Right hindlimb (tissue), 1 donor: Measurements from ENCODE around the gene GRIP2.
A peak's percentile ranks its signal among the peaks of the same experiment; 100 is the strongest.

ENCODE experiments used
- DNase-seq: peaks from one replicate; pipeline ENCODE4 v3.0.0-alpha.2; 2018

GRIP2 gene

DNA sequence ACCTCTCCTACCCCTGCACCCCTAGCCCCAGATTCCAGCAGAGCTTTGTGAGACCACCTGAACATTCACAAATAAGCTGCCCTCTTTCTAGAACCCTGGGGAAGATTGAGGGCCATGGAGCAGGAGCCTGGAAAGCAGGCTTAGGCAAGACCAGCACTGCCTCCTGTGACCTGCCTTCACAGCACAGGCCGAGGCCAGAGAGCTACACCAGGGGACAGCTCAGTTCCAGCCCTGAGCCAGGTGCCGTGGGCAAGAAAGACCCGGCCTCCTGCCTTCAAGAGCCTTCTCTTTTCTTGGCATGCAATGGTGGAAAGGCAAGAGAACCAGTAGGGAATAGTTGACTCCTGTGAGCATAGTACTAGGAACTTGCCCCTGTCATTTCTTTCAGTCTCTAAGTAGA is 89.6 kb downstream of the GRIP2 start:
- no peak for DNase-seq

DNA sequence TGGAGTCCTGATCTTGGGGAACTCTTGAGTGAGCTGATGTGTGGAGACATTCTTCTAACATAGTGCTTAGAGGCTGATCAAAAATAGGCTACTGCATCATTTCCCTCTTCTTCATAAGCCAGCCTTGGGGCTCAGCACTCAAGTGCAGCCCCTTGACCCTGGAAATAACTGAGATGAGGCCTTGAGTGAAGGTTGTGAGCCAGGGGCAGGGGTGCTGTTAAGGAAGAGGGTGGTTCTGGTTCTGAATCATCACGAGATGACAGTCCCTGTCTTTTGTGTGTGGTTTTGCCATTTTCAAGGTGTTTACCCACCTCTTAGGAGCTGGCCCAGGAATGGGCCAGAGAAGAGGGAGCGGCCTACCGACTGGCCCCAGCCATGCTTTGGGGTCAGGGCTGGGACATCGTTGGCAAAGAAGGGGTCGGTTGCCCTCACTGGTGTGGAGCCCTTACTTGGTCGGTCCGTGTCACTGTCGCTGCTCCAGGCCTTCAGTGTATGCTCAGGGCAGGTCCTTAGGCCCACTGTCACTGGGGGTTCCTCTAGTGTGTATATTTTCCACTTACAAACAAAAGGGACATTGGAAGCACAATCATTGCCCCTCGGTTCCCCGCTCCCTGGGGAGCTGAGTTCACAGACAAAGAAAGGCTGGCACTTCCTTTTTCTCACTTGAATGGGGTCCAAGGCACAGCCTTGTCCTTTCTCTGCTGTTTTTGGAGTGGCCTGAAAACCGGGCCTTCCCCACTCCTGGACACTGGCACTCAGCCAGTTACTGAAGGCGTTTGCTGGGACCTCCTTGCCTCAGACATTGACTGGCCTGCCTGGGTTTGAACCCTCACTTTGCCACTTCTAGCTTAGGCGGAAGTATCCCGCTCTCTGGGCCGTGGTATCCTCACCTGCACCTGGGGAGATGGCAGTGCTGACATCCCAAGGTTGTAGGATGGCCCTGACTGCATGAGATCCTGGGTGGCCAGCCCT is 91.1 kb downstream of the GRIP2 start:
- no peak for DNase-seq

DNA sequence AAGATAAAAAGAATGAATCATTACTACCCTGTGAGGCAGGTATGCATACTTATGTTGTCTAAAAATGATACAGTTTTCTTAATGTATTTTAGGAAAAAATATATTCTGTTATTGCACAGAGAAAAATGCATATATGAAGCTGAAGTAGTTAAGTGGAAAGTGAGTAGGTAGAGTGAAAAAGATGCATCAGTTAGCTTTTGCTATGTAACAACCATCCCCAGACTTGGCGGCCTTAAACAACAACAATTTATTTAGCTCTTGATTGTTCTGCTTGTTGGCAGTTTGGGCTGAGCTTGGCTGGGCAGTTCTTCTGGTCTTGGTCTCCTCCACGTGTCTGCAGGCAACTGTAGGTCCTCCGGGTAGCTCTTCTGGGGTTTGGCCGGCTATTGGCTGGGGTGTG is 92.1 kb downstream of the GRIP2 start:
- no peak for DNase-seq

DNA sequence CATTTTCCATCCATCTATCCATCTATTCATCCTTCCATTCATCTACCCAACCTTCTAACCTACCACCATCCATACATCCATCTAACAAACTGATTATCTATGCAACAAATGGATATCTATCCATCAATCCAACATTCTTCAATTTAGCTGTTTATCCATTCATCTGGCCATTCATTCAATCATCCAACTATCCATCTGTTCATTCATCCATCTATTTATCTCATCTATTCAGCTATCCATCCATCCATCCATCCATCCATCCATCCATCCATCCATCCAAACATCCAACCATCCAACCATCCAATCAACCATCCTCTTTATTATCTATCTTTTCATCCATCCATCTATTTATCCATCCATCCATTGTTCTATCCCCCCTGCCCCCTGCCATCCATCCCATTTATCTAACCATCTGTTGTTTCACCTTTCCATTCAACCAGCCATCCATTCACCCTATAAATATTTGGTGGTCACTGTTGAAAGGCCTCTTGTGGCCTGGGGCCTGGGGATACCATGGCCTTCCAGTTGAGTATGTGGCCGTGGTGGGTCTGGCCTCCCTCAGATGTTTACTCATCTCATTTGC is 93.1 kb downstream of the GRIP2 start:
- DNase-seq, result no peak

DNA sequence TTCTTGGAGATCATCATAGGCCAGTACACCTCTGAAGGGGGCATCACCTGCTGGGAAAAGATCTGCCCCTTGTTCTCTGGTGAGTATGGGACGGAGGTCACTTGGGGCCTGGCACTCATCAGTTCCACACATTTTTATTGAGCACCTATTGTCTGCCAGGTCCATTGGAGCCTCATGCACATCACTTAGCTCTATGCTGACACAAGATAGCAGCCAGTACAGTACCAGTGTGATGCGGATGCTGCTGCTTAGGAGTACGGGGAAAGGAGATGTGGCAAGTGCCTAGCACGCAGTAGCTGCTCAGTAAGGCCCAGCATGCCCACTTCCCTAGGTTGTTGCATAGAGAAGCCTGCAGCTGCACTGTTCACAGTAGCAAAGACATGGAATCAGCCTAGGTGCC is 94.4 kb downstream of the GRIP2 start:
- no peak for DNase-seq

DNA sequence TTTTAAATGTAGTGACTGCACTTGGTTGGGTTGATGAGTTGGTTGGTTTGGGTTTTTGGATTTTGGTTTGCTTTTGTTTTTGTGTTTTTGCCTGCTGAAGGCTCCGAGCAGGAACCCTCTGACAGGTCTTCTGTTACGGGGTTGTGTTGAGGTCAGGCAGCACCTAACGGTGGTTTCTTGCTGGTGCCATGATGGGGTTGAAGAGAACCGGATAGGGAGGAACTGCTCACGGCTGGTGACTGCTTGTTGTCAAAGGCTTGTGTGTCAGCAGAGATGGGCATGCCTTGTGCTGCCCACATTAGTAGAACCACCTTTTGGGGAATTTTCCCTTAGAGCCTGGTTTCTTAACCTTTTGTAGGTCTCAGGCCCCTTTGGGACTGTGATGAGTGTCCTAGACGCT is 95.8 kb downstream of the GRIP2 start:
- no peak for DNase-seq

DNA sequence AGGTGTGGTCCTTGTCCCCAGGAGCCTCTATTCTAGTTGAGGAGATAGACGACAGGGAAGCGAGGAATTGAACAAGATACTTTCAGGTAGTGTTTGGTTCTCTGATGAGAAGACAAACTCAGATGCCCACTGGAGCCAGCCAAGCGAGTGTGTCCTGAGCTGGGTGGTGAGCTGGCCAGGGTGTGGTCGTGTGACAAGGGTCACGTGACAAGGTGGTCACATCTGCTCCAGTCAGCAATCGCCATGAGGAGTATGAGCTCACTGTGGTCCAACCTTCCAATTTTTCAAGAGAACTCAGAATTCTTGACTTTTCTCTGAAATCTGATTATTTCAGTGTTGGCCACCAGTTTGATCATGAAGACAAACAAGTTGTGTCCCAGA is 98.2 kb downstream of the GRIP2 start:
- DNase-seq, result no peak

DNA sequence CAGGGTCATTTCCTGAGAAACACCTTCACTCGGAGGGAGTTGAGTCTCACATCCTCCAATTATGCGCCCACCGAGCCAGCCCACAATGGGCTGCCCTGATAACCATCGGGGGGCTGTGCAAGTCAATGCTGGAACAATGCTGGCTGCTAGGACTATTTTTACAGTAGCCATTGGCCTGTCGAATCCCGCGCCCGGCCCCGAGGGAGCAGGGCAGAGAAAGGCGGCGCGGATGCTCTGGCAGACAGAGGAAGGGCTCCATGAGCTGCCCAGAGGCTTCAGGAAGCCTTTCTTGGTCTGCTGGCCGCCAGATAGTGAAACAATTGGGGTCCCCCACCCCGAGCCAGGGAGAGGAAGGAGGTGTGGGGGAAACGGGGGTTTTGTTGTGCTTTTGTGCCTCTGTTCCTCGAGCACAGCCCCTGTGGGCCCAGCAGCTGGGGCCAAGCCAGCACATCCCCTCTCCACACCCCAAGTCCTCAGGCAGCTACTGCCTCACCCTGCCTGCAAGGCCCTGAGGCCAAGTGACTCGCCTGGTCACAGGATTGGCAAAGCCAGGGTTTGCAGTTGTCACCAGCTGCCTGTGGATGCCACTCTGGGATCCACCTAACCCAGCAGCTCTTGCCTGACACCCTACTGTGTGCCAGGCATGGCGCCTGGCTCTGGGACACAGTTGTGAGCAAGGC is 98.8 kb downstream of the GRIP2 start:
- DNase-seq, result no peak

DNA sequence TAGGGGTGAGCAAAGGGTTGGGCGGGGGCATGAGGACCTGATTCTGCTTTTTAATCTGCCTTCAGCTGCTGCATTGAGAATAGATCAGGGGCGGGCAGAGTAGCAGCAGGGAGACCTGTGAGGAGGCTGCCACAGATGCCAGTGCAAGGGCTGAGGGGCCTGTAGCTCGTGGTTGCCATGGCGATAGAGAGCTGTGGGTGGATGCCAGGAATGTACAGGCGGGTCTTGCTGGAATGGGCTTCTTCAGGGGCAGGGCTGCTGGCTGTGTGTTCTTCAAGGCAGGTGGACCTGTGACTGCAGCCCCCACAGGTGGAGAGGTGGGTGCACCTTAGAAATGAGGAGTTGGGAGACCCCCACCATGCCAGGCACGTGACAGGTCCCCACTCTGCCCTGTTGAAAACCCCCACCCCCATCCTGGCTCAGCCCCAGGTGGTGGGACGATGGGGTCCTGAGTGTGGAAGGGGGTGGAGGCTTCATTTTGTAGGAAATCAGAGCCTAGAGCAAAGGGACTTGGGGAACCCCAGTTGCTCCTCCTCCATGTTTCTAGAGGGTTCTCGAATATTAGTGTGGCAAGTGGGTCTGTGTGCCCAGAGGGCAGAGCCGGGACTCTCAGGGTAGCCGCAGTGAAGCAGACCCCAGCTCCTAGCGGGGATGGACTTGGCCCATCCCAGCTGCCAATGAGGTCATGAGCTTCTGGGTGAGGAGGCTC is 99.5 kb downstream of the GRIP2 start:
- peak; percentile 60 for DNase-seq

DNA sequence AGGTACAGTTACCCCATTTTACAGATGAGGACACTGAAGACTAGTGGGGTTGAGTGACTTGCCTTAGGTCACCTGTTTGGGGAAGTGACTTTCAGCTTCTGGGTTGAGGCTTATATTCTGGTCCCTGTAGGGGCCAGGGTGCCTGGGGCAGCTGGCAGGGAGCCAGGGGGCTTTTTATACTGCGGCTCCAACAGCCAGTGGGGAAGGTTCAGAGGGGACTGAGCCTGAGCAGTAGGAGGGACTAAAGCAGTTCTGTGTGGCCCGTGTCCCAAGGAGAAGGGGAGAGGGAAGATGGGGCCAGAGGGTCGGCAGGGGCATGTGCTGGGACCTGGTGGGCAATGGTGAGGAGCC is 100.0 kb downstream of the GRIP2 start:
- no peak for DNase-seq

DNA sequence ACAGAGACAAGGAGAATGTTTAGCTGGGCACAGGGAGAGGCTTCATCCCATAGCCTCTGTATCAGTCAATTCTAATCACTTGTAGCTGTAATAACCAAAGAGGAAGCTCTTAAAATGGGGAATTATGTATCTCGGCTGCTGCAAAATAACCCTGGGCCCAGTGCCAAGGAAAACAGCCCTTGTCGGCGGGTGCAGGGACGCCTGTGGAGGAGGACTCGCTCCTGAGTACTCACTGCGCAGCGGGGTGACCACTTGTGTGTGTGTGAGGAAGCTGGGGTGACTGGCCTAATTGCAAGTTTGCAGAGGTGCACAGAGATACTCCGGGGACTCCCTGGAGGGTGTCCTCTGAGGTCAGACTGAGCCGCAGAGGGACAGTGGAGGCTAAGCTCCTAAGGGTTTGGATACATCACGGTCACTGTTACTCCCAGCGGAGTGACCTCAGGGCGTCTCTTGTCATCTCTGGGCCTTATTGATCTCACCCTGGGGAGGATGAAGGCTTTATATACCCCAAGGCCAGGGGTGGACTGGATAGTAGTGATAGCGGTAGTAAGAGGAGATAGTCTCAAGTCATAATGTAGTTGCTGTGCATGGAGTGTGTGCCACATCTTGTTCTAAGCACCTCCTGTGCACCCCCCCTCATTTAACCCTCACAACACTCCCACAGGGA is 100.5 kb downstream of the GRIP2 start:
- peak; percentile 76 for DNase-seq
